HG03025 (cell line): Measurements from ENCODE around the gene CCT6B.
"Not testable (repeated sequence)": the region's sequence is repeated elsewhere in the genome, so short reads cannot be mapped to it uniquely, and the experiment has no call there.

ENCODE experiments used
- ATAC-seq: cut with Tn5 transposase; IDR thresholded peaks from one replicate; pipeline ENCODE4 v1.9.1; 2021; ENCODE audit warnings: mild to moderate bottlenecking, moderate library complexity; ENCODE audit not compliant: unreplicated experiment, low FRiP score

CCT6B gene, protein sequence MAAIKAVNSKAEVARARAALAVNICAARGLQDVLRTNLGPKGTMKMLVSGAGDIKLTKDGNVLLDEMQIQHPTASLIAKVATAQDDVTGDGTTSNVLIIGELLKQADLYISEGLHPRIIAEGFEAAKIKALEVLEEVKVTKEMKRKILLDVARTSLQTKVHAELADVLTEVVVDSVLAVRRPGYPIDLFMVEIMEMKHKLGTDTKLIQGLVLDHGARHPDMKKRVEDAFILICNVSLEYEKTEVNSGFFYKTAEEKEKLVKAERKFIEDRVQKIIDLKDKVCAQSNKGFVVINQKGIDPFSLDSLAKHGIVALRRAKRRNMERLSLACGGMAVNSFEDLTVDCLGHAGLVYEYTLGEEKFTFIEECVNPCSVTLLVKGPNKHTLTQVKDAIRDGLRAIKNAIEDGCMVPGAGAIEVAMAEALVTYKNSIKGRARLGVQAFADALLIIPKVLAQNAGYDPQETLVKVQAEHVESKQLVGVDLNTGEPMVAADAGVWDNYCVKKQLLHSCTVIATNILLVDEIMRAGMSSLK

DNA sequence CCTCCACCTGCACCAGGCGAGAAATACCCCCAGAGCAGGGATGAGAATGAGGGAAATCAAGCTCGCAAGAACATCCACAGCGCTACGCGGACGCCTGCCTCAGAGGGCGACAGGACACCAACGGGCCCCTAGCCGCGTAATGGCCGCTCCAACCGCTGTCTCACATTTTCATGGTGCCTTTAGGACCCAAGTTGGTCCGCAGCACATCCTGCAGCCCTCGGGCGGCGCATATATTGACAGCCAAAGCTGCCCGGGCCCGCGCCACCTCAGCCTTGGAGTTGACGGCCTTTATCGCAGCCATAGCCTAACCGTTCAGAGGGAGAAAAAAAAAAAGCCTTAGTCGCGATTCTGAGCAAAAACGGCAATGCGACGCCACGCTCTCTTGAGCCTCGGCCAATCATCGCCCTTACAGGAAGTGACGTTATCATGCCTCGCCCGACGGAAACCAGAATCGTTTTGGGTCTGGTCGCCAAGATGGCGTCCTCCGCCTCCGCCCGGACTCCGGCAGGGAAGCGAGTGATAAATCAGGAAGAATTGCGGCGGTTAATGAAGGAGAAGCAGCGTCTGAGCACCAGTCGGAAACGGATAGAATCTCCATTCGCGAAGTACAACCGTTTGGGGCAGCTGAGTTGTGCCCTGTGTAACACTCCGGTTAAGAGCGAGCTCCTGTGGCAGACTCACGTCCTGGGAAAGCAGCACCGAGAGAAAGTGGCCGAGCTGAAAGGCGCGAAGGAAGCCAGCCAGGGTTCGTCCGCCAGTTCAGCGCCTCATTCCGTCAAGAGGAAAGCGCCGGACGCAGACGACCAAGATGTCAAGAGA lies at the start of gene CCT6B, which contains the start of gene ZNF830:
TSS of gene CCT6B (minus strand) at position 368 of the 819 bp plus-strand sequence. CDS start at position 301, 67 bp downstream.
TSS of gene ZNF830 (plus strand) at position 448 of the 819 bp plus-strand sequence. CDS start at position 475, 27 bp downstream.
- peak; percentile 83 for ATAC-seq

DNA sequence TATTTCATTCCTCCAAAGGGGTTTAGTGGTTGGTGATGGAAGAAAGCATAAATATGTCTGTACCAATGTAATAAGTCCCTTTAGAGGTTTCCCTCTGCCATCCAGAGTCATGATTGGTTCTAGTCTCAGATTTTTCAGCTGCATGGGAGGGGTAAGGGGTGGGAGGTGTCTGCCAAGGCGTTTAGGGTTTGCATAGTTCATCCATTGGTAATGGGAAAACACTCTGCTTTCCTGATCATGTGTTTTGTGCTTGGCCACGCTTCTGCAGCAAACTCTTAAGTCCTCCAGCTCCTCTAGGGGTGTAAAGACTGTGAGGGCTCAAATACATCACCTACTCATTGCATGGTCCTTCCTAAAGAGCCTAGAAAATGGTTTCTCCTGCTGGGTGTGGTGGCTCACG lies 48.8 kb upstream of the CCT6B start:
- no peak for ATAC-seq

- no peak for ATAC-seq
Measured at GRCh38 chr17:35006961-35007360, 45.7 kb upstream of the CCT6B start.

DNA sequence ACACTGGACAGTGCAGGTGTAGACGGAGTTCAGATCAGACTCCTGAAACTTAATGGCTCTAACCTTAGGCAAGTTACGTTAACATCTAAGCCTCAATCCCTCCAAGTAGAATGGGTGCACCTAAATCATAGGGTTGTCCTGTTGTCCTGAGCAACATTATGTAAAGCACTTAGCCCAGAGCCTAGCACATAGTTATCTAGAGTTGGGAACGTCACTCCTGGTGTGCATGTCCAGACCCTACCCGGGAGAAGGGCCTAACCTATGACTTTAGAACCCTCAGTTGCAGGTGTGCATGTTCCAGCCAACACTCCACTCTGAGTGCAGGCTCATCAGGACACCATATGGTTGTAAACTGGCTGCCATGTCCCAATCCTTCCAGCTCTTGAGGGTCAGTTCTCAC lies 45.1 kb upstream of the CCT6B start:
- ATAC-seq = no peak

- ATAC-seq = no peak
Measured at GRCh38 chr17:35003778-35004177, 42.5 kb upstream of the CCT6B start.

- no peak for ATAC-seq
Measured at GRCh38 chr17:35002876-35003551, 41.8 kb upstream of the CCT6B start.

DNA sequence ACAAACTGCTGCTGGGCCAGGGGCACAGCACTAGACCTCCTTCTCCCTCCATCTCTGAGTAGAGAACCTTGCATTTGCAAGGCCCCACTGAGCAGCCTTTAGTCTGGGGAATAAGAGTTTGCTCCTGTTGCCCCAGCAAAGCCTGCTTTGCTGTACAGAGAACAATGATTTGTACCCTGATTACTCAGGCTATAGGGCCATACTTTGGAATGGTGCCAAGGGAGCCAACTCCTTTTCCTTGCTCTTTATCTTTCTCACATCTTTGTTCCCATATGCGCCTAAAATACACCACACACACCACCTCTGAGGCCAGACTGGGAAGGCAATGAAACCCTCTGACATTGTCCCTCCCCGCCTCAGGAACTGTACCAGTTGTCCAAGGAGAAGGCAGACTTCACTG lies 40.3 kb upstream of the CCT6B start:
- ATAC-seq = no peak

DNA sequence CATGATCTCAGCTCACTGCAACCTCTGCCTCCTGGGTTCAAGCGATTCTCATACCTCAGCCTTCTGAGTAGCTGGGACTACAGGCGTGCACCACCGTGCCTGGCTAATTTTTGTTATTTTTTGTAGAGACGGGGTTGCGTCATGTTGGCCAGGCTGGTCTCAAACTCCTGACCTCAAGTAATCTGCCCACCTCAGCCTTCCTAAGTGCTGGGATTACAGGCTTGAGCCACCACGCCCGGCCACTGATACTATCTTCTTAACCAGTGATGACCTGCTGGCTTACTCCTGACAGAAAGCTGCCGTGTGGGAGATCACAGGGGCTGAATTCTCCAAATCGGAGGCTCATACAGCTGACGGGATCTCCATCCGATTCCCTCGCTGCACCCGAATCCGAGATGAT lies 39.7 kb upstream of the CCT6B start:
- not testable (repeated sequence) for ATAC-seq

- no peak for ATAC-seq
Measured at GRCh38 chr17:34999456-34999855, 38.2 kb upstream of the CCT6B start.

DNA sequence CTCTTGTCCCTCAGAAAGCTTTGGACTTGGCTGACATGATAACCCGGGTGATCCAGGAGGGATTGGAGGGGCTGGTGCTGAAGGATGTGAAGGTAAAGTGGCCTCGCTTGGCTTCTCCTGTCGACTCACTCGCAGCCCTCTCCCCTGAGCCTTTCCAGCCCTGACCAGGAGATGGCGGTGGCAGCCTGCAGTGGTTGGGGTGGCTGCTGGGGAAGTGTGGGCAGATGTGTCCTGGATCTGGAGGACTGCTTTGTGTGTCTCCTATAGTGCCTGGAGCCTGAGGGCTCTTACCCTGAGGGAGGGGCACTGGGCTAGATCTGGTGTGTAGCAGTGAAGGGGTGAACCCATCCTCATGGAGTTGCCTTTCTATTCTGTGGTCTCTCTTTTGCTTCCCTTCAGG lies 36.9 kb upstream of the CCT6B start:
- no peak for ATAC-seq

- ATAC-seq = no peak
Measured at GRCh38 chr17:34997355-34997862, 36.1 kb upstream of the CCT6B start.

- no peak for ATAC-seq
Measured at GRCh38 chr17:34996422-34997285, 35.4 kb upstream of the CCT6B start.

DNA sequence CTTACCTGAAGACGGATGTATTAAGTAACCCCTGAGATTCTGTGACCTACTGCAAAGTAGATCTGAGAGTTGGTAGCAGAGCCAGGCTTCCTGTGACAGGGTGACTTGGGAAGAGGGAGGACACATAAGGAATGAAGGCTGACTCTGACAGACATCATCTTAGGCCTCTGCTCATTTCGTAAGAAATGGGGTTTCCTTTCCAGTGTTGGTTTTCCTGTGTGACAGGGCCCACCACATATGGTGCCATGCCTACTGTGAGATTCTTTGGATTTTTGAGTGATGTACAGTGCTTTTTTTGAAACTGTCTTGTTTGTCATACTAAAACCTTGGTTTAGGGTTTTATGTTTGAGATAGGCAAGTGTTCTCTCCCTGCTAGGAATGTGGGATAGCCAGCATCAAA lies 31.8 kb upstream of the CCT6B start:
- no peak for ATAC-seq

- ATAC-seq = no peak
Measured at GRCh38 chr17:34991606-34992005, 30.3 kb upstream of the CCT6B start.

DNA sequence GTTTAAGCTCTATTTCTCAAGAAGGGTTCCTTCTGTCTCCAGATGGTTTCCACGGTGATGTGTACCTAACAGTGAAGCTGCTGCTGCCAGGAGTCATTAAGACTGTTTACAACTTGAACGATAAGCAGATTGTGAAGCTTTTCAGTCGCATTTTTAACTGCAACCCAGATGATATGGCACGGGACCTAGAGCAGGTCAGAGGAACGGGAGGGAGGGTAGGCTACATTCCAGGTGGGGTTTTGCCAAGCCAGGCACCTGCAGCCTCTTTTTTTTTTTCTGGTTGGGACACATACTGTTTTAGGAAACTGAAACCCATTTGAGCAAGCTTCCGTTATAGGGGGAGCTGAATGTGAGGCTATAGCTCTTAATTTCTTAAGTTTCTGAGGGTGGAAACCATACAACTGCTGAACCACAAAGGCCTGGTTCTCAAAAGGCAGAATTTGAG lies 29.7 kb upstream of the CCT6B start:
- no peak for ATAC-seq

GRCh38 chr17:34989473-34989872 lies 28.2 kb upstream of the CCT6B start:
- no peak for ATAC-seq

DNA sequence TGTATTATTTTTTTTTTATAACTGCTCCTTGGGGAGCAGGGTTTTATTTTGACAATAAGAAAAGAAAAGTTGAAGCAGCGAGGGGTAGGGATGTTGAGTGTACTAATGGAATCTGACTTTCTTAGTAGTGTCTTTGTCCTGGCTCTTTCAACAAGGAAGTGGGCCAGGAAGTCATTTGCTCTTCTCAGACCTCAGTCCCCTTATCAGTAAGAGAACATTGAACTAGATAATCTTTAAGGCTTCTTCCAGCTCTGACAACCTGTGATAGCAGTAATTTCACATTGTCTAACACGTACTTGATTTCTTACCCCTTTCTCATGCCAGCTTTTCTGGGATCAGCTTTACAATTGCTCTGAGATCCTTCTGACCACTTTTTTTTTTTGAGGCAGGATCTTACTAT lies 27.4 kb upstream of the CCT6B start:
- no peak for ATAC-seq

DNA sequence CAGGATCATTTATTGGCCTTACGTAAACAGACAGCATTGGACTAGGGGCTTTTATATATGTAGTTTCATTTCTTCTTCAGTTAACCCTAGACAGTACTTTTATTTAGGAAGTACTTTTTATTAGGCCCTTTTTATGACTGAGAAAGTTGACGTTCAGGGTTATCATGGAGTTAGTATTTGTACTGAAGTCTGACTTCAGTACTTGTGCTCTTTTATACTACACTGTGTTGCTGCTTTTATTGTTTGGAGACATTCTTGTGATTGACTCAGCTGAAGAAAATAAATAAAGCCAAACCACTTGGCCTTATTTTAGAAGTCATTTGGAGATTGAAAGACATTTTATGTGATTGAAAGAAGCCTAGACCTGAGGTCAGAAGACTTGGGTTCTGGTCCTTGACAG lies 26.0 kb upstream of the CCT6B start:
- ATAC-seq = no peak

DNA sequence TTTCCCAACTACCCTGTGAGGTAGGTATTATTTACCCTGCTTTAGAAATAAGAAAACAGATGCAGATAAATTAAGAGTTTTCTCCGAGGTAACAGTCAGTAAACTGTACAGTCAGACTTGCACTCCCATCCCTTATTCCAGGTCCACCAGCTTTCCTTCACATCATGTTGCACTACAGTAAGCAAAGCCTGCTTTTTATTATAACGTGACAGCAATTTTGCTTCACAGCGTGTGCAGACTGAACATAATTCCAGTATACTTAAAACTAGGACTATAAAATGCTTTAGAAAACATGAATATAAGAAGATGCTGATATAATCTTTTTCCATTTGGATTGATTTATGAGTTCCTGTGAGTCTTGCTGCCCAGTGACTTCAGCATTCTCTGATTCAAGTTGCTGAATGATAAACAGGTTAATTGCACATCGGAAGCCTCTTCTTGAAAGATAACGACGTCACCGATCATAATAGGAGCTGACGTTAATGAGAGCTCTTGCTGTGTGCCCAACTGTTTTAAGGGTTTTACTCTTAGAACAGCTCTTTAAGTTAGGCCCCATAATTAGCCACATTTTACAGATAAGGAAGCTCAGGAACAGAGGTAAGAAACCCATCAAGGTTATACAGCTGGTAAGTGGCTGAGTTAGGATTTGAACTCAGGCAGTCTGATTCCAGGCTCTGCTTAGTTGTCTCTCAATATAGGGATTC lies 20.4 kb upstream of the CCT6B start:
- no peak for ATAC-seq
